T-cell (primary cell): ENCODE data around the gene MYH8. TPM values are rescaled to one million over a fixed set of nuclear protein-coding genes. Genes with fewer than 3 reads are reported as not detected.

ENCODE experiments used
- ATAC-seq, 4 experiments: fragments of 200-7000 bp in 3 of 4; fragments of 150-1000 bp in 1 of 4; cut with Tn5 transposase; replicated peaks in 1 of 4; 1 replicate in 3 of 4; 2 replicates in 1 of 4; pipeline ENCODE4 v1.10.0; 2021; ENCODE audit warnings: moderate library complexity in 3 of 4, mild to moderate bottlenecking in 2 of 4, moderate number of reproducible peaks in 1 of 4
- CTCF ChIA-PET, 2 donors: fragments of 300-600 bp; sonication (Branson Sonifier 250); formaldehyde crosslinking; loops; one replicate each; lab custom pipeline; 2022; ENCODE audit warnings: antibody characterized with exemption in 2 of 2; lab: Charles Lee
- POLR2A ChIA-PET, 2 donors: fragments of 300-600 bp; sonication (Branson Sonifier 250); formaldehyde crosslinking; loops; one replicate each; lab custom pipeline; 2022; ENCODE audit warnings: antibody characterized with exemption in 2 of 2; lab: Charles Lee
- DNase-seq, 35 experiments: peaks; one replicate each; pipeline versions ENCODE4 v3.0.0 to v3.0.0-alpha.2; 2013 to 2023
- H3K27ac ChIP-seq: one replicate; pipeline ENCODE4 v1.5.1; 2013; ENCODE audit warnings: low read length
- H3K27me3 ChIP-seq, 2 experiments: replicated peaks in 1 of 2; 1 replicate in 1 of 2; 2 replicates in 1 of 2; pipeline versions ENCODE4 v1.6.1 to v1.7.0; 2013; ENCODE audit warnings: low read length in 1 of 2, mixed read lengths in 1 of 2; ENCODE audit not compliant: control insufficient read depth in 2 of 2, insufficient read depth in 2 of 2; ENCODE audit errors: extremely low read depth in 1 of 2
- H3K36me3 ChIP-seq, 2 donors: 1 replicate in 1 of 2; 2 replicates in 1 of 2; pipeline versions ENCODE4 v1.6.1 to v1.7.0; 2013; ENCODE audit warnings: low read length in 1 of 2; ENCODE audit not compliant: control insufficient read depth in 2 of 2, insufficient read depth in 1 of 2; ENCODE audit errors: extremely low read depth in 1 of 2
- H3K4me1 ChIP-seq, 2 experiments: 1 replicate in 1 of 2; 2 replicates in 1 of 2; pipeline versions ENCODE4 v1.6.1 to v1.7.0; 2013; ENCODE audit warnings: low read length in 2 of 2, mixed read lengths in 1 of 2; ENCODE audit not compliant: insufficient read depth in 2 of 2, control insufficient read depth in 1 of 2; ENCODE audit errors: extremely low read depth in 1 of 2
- H3K4me3 ChIP-seq, 2 donors: 1 replicate in 1 of 2; 2 replicates in 1 of 2; pipeline versions ENCODE4 v1.5.1 to v1.7.0; 2013; ENCODE audit warnings: mild to moderate bottlenecking in 2 of 2, low read length in 1 of 2, moderate library complexity in 1 of 2; ENCODE audit not compliant: control insufficient read depth in 1 of 2; ENCODE audit errors: extremely low read depth in 1 of 2
- H3K9me3 ChIP-seq: 2 replicates; pipeline ENCODE4 v1.7.0; 2013
- H3K27ac Mint-ChIP-seq, 2 donors: one replicate each; pipeline ENCODE4 v1.8.0; 2020 to 2021; ENCODE audit warnings: mild to moderate bottlenecking in 2 of 2, mixed read lengths in 2 of 2
- H3K27me3 Mint-ChIP-seq, 2 donors: one replicate each; pipeline ENCODE4 v1.8.0; 2021 to 2022; ENCODE audit warnings: mixed read lengths in 2 of 2
- H3K36me3 Mint-ChIP-seq: one replicate; pipeline ENCODE4 v1.8.0; 2021; ENCODE audit warnings: mixed read lengths
- H3K4me1 Mint-ChIP-seq, 3 donors: one replicate each; pipeline ENCODE4 v1.8.0; 2020 to 2022; ENCODE audit warnings: mixed read lengths in 3 of 3, mild to moderate bottlenecking in 1 of 3
- H3K4me3 Mint-ChIP-seq, 3 donors: one replicate each; pipeline ENCODE4 v1.8.0; 2020 to 2022; ENCODE audit warnings: mild to moderate bottlenecking in 3 of 3, mixed read lengths in 3 of 3, moderate library complexity in 3 of 3
- H3K9me3 Mint-ChIP-seq, 3 donors: one replicate each; pipeline ENCODE4 v1.8.0; 2020 to 2022; ENCODE audit warnings: mixed read lengths in 3 of 3
- WGBS: methylation state at CpG from one replicate; pipeline ENCODE4 v1.1.5; 2013; ENCODE audit warnings: missing lambda C conversion rate; ENCODE audit not compliant: insufficient coverage; 5-methylcytosine and 5-hydroxymethylcytosine counted together
- total RNA-seq, 35 experiments: library from RNA in 6 of 35; stranded (reverse) in 6 of 35; fragments of 120-200 nt in 1 of 35; gene quantifications; one replicate each; pipeline versions ENCODE4 v1.2.1 to v1.2.4 and lab custom pipeline; 2013 to 2026

The MYH8 gene
- total RNA-seq, 5 donors from 2014 or later (not counting 1 experiment from before 2014, with no cell fraction given) = not detected

GRCh38 chr17:10447026-10447931 is 25.5 kb upstream of the MYH8 start:
- CTCF ChIA-PET = no interaction called here
- peaks cover 6 to 7% of the 10 kb centered on the region in 2 donors for H3K27me3 Mint-ChIP-seq

GRCh38 chr17:10439816-10440215 is 18.1 kb upstream of the MYH8 start:
- no peak for ATAC-seq
- Mint-ChIP-seq H3K27ac (no peak overlapping the region), H3K4me3 (no peak overlapping the region), H3K27me3 (peaks cover 10 to 19% of the 10 kb centered on the region in 2 donors), H3K36me3 (no peaks in the 10 kb centered on the region), H3K9me3 (peaks cover 0 to 2% (median 0%) of the 10 kb centered on the region in 3 donors), H3K4me1 (no peaks in the 10 kb centered on the region)
- Histone ChIP-seq H3K4me1 (no peaks in the 10 kb centered on the region), H3K9me3 (no peaks in the 10 kb centered on the region), H3K27me3 (peaks cover 0 to 8% of the 10 kb centered on the region in 2 experiments), H3K4me3 (no peak overlapping the region), H3K27ac (no peak overlapping the region), H3K36me3 (no peaks in the 10 kb centered on the region)
- no peak for DNase-seq
- ChIA-PET POLR2A (no interaction called here), CTCF (no interaction called here)
- no CpG with 5 or more reads among the region's 1 CpG for WGBS

More at GRCh38 chr17:10447026-10447931, 25.5 kb upstream of the MYH8 start:
- 62% methylated on average over 5 of the region's 7 CpGs for WGBS
- Mint-ChIP-seq H3K4me3 (no peak overlapping the region), H3K36me3 (no peaks in the 10 kb centered on the region), H3K27ac (no peak overlapping the region), H3K4me1 (no peaks in the 10 kb centered on the region), H3K9me3 (peaks cover 0 to 5% (median 0%) of the 10 kb centered on the region in 3 donors)
- peaks cover 2 to 4% of the 10 kb centered on the region in 2 experiments for H3K27me3 ChIP-seq
- ATAC-seq (no peak), DNase-seq (no peak)
- H3K4me3 ChIP-seq = no peak overlapping the region
- H3K36me3 ChIP-seq = no peaks in the 10 kb centered on the region
- H3K4me1 ChIP-seq = no peaks in the 10 kb centered on the region
- H3K9me3 ChIP-seq = no peaks in the 10 kb centered on the region
- H3K27ac ChIP-seq = no peak overlapping the region
- POLR2A ChIA-PET = no interaction called here

- Mint-ChIP-seq H3K27ac (no peak overlapping the region), H3K4me1 (no peaks in the 10 kb centered on the region), H3K27me3 (peaks cover 7 to 18% of the 10 kb centered on the region in 2 donors), H3K36me3 (no peaks in the 10 kb centered on the region), H3K9me3 (peaks cover 11 to 23% (median 19%) of the 10 kb centered on the region in 3 donors), H3K4me3 (no peak overlapping the region)
- H3K36me3 ChIP-seq = no peaks in the 10 kb centered on the region
- WGBS = 80% methylated on average over 1 of the region's 3 CpGs
- H3K27me3 ChIP-seq = peaks cover 0 to 5% of the 10 kb centered on the region in 2 experiments
- no peak for DNase-seq
- no peaks in the 10 kb centered on the region for H3K4me1 ChIP-seq
- no peak overlapping the region for H3K4me3 ChIP-seq
- ChIA-PET POLR2A (no interaction called here), CTCF (no interaction called here)
- H3K9me3 ChIP-seq = no peaks in the 10 kb centered on the region
- no peak overlapping the region for H3K27ac ChIP-seq
- no peak for ATAC-seq
Observed at GRCh38 chr17:10435096-10435495, 13.3 kb upstream of the MYH8 start.

- Mint-ChIP-seq H3K27me3 (peaks cover 9 to 11% of the 10 kb centered on the region in 2 donors), H3K36me3 (no peaks in the 10 kb centered on the region), H3K4me3 (no peak overlapping the region), H3K4me1 (no peaks in the 10 kb centered on the region), H3K9me3 (peaks cover 11 to 23% (median 18%) of the 10 kb centered on the region in 3 donors), H3K27ac (no peak overlapping the region)
- Histone ChIP-seq H3K4me3 (no peak overlapping the region), H3K27ac (no peak overlapping the region), H3K27me3 (no peaks in the 10 kb centered on the region), H3K4me1 (no peaks in the 10 kb centered on the region), H3K36me3 (no peaks in the 10 kb centered on the region), H3K9me3 (no peaks in the 10 kb centered on the region)
- DNase-seq = no peak
- WGBS = no CpG with 5 or more reads among the region's 2 CpGs
- ChIA-PET POLR2A (no interaction called here), CTCF (no interaction called here)
- ATAC-seq = no peak
Observed at GRCh38 chr17:10429421-10430045, 7.8 kb upstream of the MYH8 start.

GRCh38 chr17:10428781-10429180 is 7.0 kb upstream of the MYH8 start:
- H3K4me3 ChIP-seq = no peak overlapping the region
- no CpG with 5 or more reads among the region's 2 CpGs for WGBS

GRCh38 chr17:10421211-10421610 is 539 bp downstream of the MYH8 start:
- no peaks in the 10 kb centered on the region for H3K27me3 Mint-ChIP-seq
- H3K4me1 ChIP-seq = no peaks in the 10 kb centered on the region

More at GRCh38 chr17:10428781-10429180, 7.0 kb upstream of the MYH8 start:
- POLR2A ChIA-PET = no interaction called here
- Mint-ChIP-seq H3K9me3 (peaks cover 7 to 19% (median 14%) of the 10 kb centered on the region in 3 donors), H3K4me3 (no peak overlapping the region), H3K27ac (no peak overlapping the region), H3K36me3 (no peaks in the 10 kb centered on the region), H3K27me3 (peaks cover 7 to 9% of the 10 kb centered on the region in 2 donors), H3K4me1 (no peaks in the 10 kb centered on the region)
- H3K9me3 ChIP-seq = no peaks in the 10 kb centered on the region
- ATAC-seq = no peak
- H3K27me3 ChIP-seq = no peaks in the 10 kb centered on the region
- H3K27ac ChIP-seq = no peak overlapping the region
- no peak for DNase-seq
- no peaks in the 10 kb centered on the region for H3K36me3 ChIP-seq
- CTCF ChIA-PET = no interaction called here
- H3K4me1 ChIP-seq = no peaks in the 10 kb centered on the region

More at GRCh38 chr17:10421211-10421610, 539 bp downstream of the MYH8 start:
- Histone ChIP-seq H3K9me3 (no peaks in the 10 kb centered on the region), H3K36me3 (no peaks in the 10 kb centered on the region), H3K4me3 (no peak overlapping the region), H3K27me3 (peaks cover 0 to 4% of the 10 kb centered on the region in 2 experiments), H3K27ac (no peak overlapping the region)
- WGBS = no CpG with 5 or more reads among the region's 2 CpGs
- DNase-seq (no peak), ATAC-seq (no peak)
- H3K9me3 Mint-ChIP-seq = no peaks in the 10 kb centered on the region
- CTCF ChIA-PET = no interaction called here
- no peaks in the 10 kb centered on the region for H3K4me1 Mint-ChIP-seq
- no peak overlapping the region for H3K4me3 Mint-ChIP-seq
- H3K27ac Mint-ChIP-seq = no peak overlapping the region
- POLR2A ChIA-PET = no interaction called here
- no peaks in the 10 kb centered on the region for H3K36me3 Mint-ChIP-seq
